Tibial nerve (tissue), 4 donors: ENCODE measurements around the gene SMPD4.
"Not testable (repeated sequence)": the region's sequence is repeated elsewhere in the genome, so short reads cannot be mapped to it uniquely, and the experiment has no call there.

Experiments used
- CTCF ChIP-seq, 5 experiments: fragments of 200-600 bp in 3 of 5; fragments of 450-650 bp in 2 of 5; sonication (generic) in 3 of 5; IDR thresholded peaks; one replicate each; pipeline ENCODE4 v1.5.1; 2016 to 2019; ENCODE audit warnings: antibody characterized with exemption in 5 of 5, mild to moderate bottlenecking in 3 of 5, moderate library complexity in 2 of 5
- EP300 ChIP-seq, 2 donors: sonication (generic); formaldehyde crosslinking; IDR thresholded peaks; one replicate each; pipeline ENCODE4 v1.6.1; 2017; ENCODE audit warnings: antibody characterized with exemption in 2 of 2, mild to moderate bottlenecking in 1 of 2
- POLR2A ChIP-seq, 2 donors: fragments of 450-650 bp; IDR thresholded peaks; one replicate each; pipeline ENCODE4 v1.6.1; 2017; ENCODE audit warnings: antibody characterized with exemption in 2 of 2, mild to moderate bottlenecking in 2 of 2, moderate library complexity in 2 of 2

DNA sequence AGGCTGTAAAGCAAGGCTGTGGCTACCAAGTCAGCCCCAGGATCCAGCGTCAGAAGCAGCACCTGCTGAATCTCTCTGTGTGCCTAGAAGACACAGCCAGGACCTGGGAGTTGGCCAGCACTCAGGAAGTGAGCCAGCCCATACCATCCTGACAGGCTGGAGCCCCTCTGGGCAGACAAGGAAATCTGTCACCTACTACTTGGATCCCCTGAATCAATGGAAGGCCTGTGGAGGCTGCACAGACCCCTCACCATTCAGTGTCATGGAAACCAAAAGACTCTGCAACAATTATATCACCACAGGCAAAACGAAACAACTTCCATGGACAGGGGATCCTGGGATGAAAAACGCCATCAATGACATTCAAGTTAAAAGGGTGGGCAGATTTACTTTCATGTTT is 14.8 kb downstream of the SMPD4 start:
- not testable (repeated sequence) for TF ChIP-seq CTCF, POLR2A, EP300 (IDR thresholded peaks at IDR 0.05)
